Progenitor cell of endocrine pancreas (in vitro differentiated cells): Measurements from ENCODE around the gene LYRM1. TPM values are rescaled to one million over a fixed set of nuclear protein-coding genes. Genes with fewer than 3 reads are reported as not detected.
"Not testable (repeated sequence)": the region's sequence is repeated elsewhere in the genome, so short reads cannot be mapped to it uniquely, and the experiment has no call there.

ENCODE experiments used
- DNase-seq: peaks from one replicate; pipeline ENCODE4 v3.0.0; 2021; ENCODE audit warnings: low spot score; ENCODE audit not compliant: unreplicated experiment
- H3K27ac Mint-ChIP-seq: 2 replicates; pipeline ENCODE4 v1.8.0; 2021; ENCODE audit warnings: mild to moderate bottlenecking, moderate library complexity, mixed read lengths
- H3K27me3 Mint-ChIP-seq: 2 replicates; pipeline ENCODE4 v1.8.0; 2021; ENCODE audit warnings: mixed read lengths
- H3K36me3 Mint-ChIP-seq: 2 replicates; pipeline ENCODE4 v1.8.0; 2022; ENCODE audit warnings: mixed read lengths; ENCODE audit not compliant: insufficient read depth
- H3K4me1 Mint-ChIP-seq: 2 replicates; pipeline ENCODE4 v1.8.0; 2021; ENCODE audit warnings: low read depth, mixed read lengths
- H3K4me3 Mint-ChIP-seq: 2 replicates; pipeline ENCODE4 v1.8.0; 2021; ENCODE audit warnings: low read depth, mild to moderate bottlenecking, moderate library complexity, mixed read lengths
- H3K9me3 Mint-ChIP-seq: 2 replicates; pipeline ENCODE4 v1.8.0; 2021; ENCODE audit warnings: low read depth, mixed read lengths
- CTCF ChIP-seq: fragments of 200-600 bp; sonication (generic); IDR thresholded peaks from one replicate; pipeline ENCODE4 v1.5.0; 2021; ENCODE audit warnings: antibody characterized with exemption, mild to moderate bottlenecking; ENCODE audit not compliant: unreplicated experiment
- total RNA-seq: library from RNA; stranded (reverse); gene quantifications from 2 replicates; pipeline ENCODE4 v1.2.1, GENCODE V29; 2021

The LYRM1 gene
- total RNA-seq, 1 donor from 2014 or later, result 34.2 TPM

- Mint-ChIP-seq H3K4me1 (peaks cover 8% of the 10 kb centered on the region), H3K36me3 (peaks cover 15% of the 10 kb centered on the region), H3K27ac (peak overlapping the region; percentile 27), H3K9me3 (peaks cover 3% of the 10 kb centered on the region), H3K27me3 (no peaks in the 10 kb centered on the region), H3K4me3 (no peak overlapping the region)
- no peak for DNase-seq
- TF ChIP-seq CTCF, result no peak
Observed at GRCh38 chr16:20862162-20862960, 38.2 kb upstream of the LYRM1 start.

GRCh38 chr16:20864376-20864775 is 36.2 kb upstream of the LYRM1 start:
- not testable (repeated sequence) for H3K4me3 Mint-ChIP-seq, H3K27me3 Mint-ChIP-seq, H3K9me3 Mint-ChIP-seq, H3K4me1 Mint-ChIP-seq, DNase-seq
- Mint-ChIP-seq H3K27ac (peak overlapping the region; percentile 31), H3K36me3 (peaks cover 14% of the 10 kb centered on the region)

- H3K27me3 Mint-ChIP-seq, result no peaks in the 10 kb centered on the region
Observed at GRCh38 chr16:20865420-20866131, 35.0 kb upstream of the LYRM1 start.

GRCh38 chr16:20866145-20866772 is 34.3 kb upstream of the LYRM1 start:
- no peak overlapping the region for H3K4me3 Mint-ChIP-seq

More at GRCh38 chr16:20865420-20866131, 35.0 kb upstream of the LYRM1 start:
- no peak overlapping the region for H3K4me3 Mint-ChIP-seq
- H3K27ac Mint-ChIP-seq, result peak overlapping the region; percentile 78
- no peak for TF ChIP-seq CTCF
- H3K36me3 Mint-ChIP-seq, result peaks cover 7% of the 10 kb centered on the region
- H3K9me3 Mint-ChIP-seq, result peaks cover 3% of the 10 kb centered on the region
- DNase-seq, result no peak
- peaks cover 8% of the 10 kb centered on the region for H3K4me1 Mint-ChIP-seq

GRCh38 chr16:20866801-20867200 is 33.8 kb upstream of the LYRM1 start:
- peaks cover 3% of the 10 kb centered on the region for H3K9me3 Mint-ChIP-seq
- no peak for DNase-seq
- no peak for TF ChIP-seq CTCF
- peaks cover 7% of the 10 kb centered on the region for H3K36me3 Mint-ChIP-seq
- H3K4me1 Mint-ChIP-seq, result peaks cover 14% of the 10 kb centered on the region
- no peak overlapping the region for H3K4me3 Mint-ChIP-seq
- no peaks in the 10 kb centered on the region for H3K27me3 Mint-ChIP-seq
- H3K27ac Mint-ChIP-seq, result peak overlapping the region; percentile 53

More at GRCh38 chr16:20866145-20866772, 34.3 kb upstream of the LYRM1 start:
- no peak for TF ChIP-seq CTCF
- H3K27me3 Mint-ChIP-seq, result no peaks in the 10 kb centered on the region
- peak overlapping the region; percentile 78 for H3K27ac Mint-ChIP-seq
- peaks cover 3% of the 10 kb centered on the region for H3K9me3 Mint-ChIP-seq
- DNase-seq, result no peak
- peaks cover 7% of the 10 kb centered on the region for H3K36me3 Mint-ChIP-seq
- H3K4me1 Mint-ChIP-seq, result peaks cover 11% of the 10 kb centered on the region
